ENCODE data around the gene DUT.

Gene DUT

GRCh38 chr15:48371550-48371949 is 40.3 kb downstream of the DUT start:
- no peak for DNase-seq (ENCODE audit: low read depth in 2 of 2)

- no peak for DNase-seq (ENCODE audit: low read depth in 2 of 2)
These were observed 40.7 kb downstream of the DUT start for GRCh38 chr15:48371961-48372360.

- no peak for DNase-seq (ENCODE audit: low read depth in 2 of 2)
These were observed 42.7 kb downstream of the DUT start for GRCh38 chr15:48373821-48374451.

- DNase-seq (ENCODE audit: low read depth in 2 of 2) = no peak
These were observed 43.2 kb downstream of the DUT start for GRCh38 chr15:48374472-48374871.

- DNase-seq (ENCODE audit: low read depth in 2 of 2) = no peak
These were observed 44.5 kb downstream of the DUT start for GRCh38 chr15:48375767-48376166.

GRCh38 chr15:48380198-48380597 is 49.0 kb downstream of the DUT start:
- no peak for DNase-seq (ENCODE audit: low read depth in 2 of 2)

GRCh38 chr15:48381861-48382260 is 50.6 kb downstream of the DUT start:
- no peak for DNase-seq (ENCODE audit: low read depth in 2 of 2)

- no peak for DNase-seq (ENCODE audit: low read depth in 2 of 2)
These were observed 51.8 kb downstream of the DUT start for GRCh38 chr15:48383031-48383430.

- DNase-seq (ENCODE audit: low read depth in 2 of 2) = no peak
These were observed 53.4 kb downstream of the DUT start for GRCh38 chr15:48384616-48385015.

GRCh38 chr15:48385031-48385830 is 54.0 kb downstream of the DUT start:
- no peak for DNase-seq (ENCODE audit: low read depth in 2 of 2)

- no peak for DNase-seq (ENCODE audit: low read depth in 2 of 2)
These were observed 57.0 kb downstream of the DUT start for GRCh38 chr15:48388016-48388851.

- DNase-seq (ENCODE audit: low read depth in 2 of 2) = no peak
These were observed 57.7 kb downstream of the DUT start for GRCh38 chr15:48388910-48389309.

GRCh38 chr15:48389691-48390143 is 58.5 kb downstream of the DUT start:
- DNase-seq (ENCODE audit: low read depth in 2 of 2) = no peak

GRCh38 chr15:48391950-48392349 is 60.7 kb downstream of the DUT start:
- DNase-seq (ENCODE audit: low read depth in 2 of 2) = no peak

- no peak for DNase-seq (ENCODE audit: low read depth in 2 of 2)
These were observed 61.1 kb downstream of the DUT start for GRCh38 chr15:48392356-48392755.
